Measurements from ENCODE around the gene SSUH2. TPM values are rescaled to one million over a fixed set of nuclear protein-coding genes. Genes with fewer than 3 reads are reported as not detected.
A peak's percentile ranks its signal among the peaks of the same experiment; 100 is the strongest.

Gene SSUH2
- total and polyA plus RNA-seq, 2 experiments from 2014 or later: 0.73 to 2.3 TPM

DNA sequence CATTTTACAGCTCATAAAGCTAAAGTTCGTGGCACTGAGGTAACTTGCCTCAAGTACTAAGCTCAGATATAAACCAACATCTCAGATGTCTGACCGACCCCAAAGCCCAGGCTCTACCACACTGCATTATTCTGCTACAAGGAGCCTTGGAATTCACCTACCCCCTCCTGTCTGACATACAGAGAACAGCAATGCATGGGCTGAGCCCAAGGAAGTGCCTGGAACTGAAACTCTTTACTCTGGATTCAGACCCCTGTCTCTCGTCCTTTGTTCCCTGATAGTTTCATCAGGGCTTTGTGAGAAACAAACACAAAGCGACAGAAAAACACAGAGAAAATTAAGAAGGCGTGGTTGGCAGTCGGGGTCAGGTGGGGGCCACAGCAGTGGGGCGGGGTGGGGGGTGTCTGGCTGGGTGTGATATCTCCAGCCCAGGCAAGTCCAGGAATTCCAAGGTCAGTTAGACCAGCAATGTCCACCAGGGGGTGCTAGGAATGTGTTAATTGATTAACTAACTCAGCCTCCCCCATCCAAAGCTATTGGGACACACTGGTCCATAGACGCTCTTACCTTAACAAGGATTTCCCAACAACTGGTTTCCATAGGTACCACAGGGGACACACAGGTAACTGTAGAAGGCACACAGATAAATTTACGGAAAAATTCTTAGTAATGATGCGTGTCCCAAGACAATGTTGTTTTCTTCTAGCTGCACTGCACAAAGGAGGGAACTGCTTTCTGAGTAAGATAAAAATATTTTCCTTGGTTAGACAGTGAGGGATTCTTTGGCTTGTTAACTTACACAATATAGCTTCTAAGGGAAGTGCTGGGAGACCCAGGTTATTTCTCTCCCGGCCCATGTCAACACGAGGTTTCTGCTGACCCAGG lies 18.8 kb upstream of the SSUH2 start:
- Histone ChIP-seq H3K27ac (ENCODE audit: low read depth) (no peak overlapping the region), H2AFZ (no peak overlapping the region), H3K79me2 (replicated peaks; ENCODE audit: insufficient read depth) (no peaks in the 10 kb centered on the region), H3K4me1 (ENCODE audit: insufficient read depth) (peaks cover 20% of the 10 kb centered on the region; the same call in 1 of the 2 replicates), H3K9me2 (ENCODE audit: insufficient read depth) (no peaks in the 10 kb centered on the region), H3K4me2 (no peak overlapping the region), H3K36me3 (ENCODE audit: insufficient read depth) (no peaks in the 10 kb centered on the region), H3K27me3 (ENCODE audit: insufficient read depth) (no peaks in the 10 kb centered on the region), H4K20me1 (replicated peaks; ENCODE audit: insufficient read depth) (no peaks in the 10 kb centered on the region), H3F3A (replicated peaks; ENCODE audit: low read depth) (no peaks in the 10 kb centered on the region), H3K4me3 (no peak overlapping the region)
- peak; percentile 58 to 80 for TF ChIP-seq CTCF (conservative IDR thresholded peaks at IDR 0.05; ENCODE audit: low read depth in 2 of 2)
- TF ChIP-seq ZNF114 (CRISPR knock-in tag; IDR thresholded peaks at IDR 0.05): no peak
- no peak for TF ChIP-seq REST (IDR thresholded peaks at IDR 0.05; ENCODE audit: unreplicated experiment)
- no peak for TF ChIP-seq CREB1 (CRISPR knock-in tag; IDR thresholded peaks at IDR 0.05; ENCODE audit: low read depth)
- TF ChIP-seq EZH2phosphoT487 (IDR thresholded peaks at IDR 0.05; ENCODE audit: unreplicated experiment): no peak
- TF ChIP-seq ZNF462 (CRISPR knock-in tag; IDR thresholded peaks at IDR 0.05): no peak
- peak; percentile 98 for DNase-seq (ENCODE audit: low spot score)
- peak; percentile 95 for ATAC-seq
- H3K9me3 Mint-ChIP-seq: no peaks in the 10 kb centered on the region
- H3K36me3 Mint-ChIP-seq (ENCODE audit: low read depth): no peaks in the 10 kb centered on the region
- peaks cover 9% of the 10 kb centered on the region for H3K4me1 Mint-ChIP-seq
- no peak overlapping the region for H3K27ac Mint-ChIP-seq
- peaks cover 1% of the 10 kb centered on the region for H3K27me3 Mint-ChIP-seq (ENCODE audit: insufficient read depth, low read depth, poor library complexity)
- H3K4me3 Mint-ChIP-seq: no peak overlapping the region
